NB4 (cell line): Measurements from ENCODE around the gene CAMK1G.

Source experiments
- DNase-seq: peaks from one replicate; pipeline ENCODE4 v3.0.0; 2010; ENCODE audit warnings: low read depth
- H3K4me3 ChIP-seq: one replicate; pipeline ENCODE4 v1.5.1; 2011; ENCODE audit warnings: mild to moderate bottlenecking, low read depth, low read length, moderate library complexity
- MYC ChIP-seq: IDR thresholded peaks from 2 replicates; pipeline ENCODE4 v1.6.1; 2011; ENCODE audit warnings: low read depth, low read length
- POLR2A ChIP-seq: IDR thresholded peaks from 2 replicates; pipeline ENCODE4 v1.6.1; 2011; ENCODE audit warnings: mild to moderate bottlenecking; ENCODE audit not compliant: insufficient read length; ENCODE audit errors: extremely low read depth
- TF ChIP-seq, protein P1 (sequence below): IDR thresholded peaks from 2 replicates; pipeline ENCODE4 v1.6.1; 2011; ENCODE audit warnings: low read depth, low read length
- TF ChIP-seq, protein P2 (sequence below): IDR thresholded peaks from one replicate; pipeline ENCODE4 v1.5.1; 2012; ENCODE audit warnings: low read depth, low read length

The CAMK1G gene

DNA sequence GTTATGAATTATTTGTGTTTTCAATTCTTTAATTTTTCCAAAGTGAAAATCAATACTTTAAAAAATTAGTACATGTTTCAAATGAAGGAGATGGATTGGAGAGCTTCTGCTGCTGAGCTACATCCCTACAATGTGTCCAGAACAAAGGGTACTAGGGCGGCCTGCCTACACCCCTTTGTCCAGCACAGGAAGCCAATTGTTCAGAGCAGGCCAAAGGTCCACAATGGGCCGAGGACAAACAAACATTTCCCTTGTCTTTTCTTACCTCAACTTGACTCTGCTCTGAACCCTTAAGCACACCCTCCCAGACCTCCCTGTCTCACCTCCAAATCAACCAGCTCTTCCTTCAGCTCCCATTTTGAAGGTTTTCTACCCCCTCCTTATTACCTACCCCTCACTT lies 39.4 kb upstream of the CAMK1G start:
- TF ChIP-seq POLR2A (no peak), MYC (no peak)
- TF ChIP-seq, protein P1, sequence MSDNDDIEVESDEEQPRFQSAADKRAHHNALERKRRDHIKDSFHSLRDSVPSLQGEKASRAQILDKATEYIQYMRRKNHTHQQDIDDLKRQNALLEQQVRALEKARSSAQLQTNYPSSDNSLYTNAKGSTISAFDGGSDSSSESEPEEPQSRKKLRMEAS: no peak
- TF ChIP-seq, protein P2, sequence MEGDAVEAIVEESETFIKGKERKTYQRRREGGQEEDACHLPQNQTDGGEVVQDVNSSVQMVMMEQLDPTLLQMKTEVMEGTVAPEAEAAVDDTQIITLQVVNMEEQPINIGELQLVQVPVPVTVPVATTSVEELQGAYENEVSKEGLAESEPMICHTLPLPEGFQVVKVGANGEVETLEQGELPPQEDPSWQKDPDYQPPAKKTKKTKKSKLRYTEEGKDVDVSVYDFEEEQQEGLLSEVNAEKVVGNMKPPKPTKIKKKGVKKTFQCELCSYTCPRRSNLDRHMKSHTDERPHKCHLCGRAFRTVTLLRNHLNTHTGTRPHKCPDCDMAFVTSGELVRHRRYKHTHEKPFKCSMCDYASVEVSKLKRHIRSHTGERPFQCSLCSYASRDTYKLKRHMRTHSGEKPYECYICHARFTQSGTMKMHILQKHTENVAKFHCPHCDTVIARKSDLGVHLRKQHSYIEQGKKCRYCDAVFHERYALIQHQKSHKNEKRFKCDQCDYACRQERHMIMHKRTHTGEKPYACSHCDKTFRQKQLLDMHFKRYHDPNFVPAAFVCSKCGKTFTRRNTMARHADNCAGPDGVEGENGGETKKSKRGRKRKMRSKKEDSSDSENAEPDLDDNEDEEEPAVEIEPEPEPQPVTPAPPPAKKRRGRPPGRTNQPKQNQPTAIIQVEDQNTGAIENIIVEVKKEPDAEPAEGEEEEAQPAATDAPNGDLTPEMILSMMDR: no peak
- no peak for DNase-seq
- H3K4me3 ChIP-seq: no peak overlapping the region

DNA sequence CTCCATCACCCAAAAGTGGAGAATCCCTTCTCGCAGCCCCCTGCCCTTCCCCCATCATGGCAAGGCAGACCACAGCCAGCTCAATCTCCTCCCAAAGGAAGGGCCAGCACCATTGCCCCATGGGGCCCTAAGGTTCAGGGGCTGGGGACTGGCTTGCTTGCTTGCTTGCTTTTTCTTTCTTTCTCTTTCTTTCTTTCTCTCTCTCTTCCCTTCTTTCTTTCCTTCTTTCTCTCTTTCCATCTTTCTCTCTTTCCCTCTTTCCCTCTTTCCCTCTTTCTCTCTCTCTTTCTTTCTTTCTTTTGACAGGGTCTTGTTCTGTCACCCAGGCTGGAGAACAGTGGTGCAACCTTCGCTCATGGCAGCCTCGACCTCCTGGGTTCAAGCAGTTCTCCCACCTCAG lies 38.1 kb upstream of the CAMK1G start:
- TF ChIP-seq POLR2A: no peak
- TF ChIP-seq, protein P2: no peak
- TF ChIP-seq, protein P1: no peak
- TF ChIP-seq MYC: no peak
- DNase-seq: no peak
- no peak overlapping the region for H3K4me3 ChIP-seq

DNA sequence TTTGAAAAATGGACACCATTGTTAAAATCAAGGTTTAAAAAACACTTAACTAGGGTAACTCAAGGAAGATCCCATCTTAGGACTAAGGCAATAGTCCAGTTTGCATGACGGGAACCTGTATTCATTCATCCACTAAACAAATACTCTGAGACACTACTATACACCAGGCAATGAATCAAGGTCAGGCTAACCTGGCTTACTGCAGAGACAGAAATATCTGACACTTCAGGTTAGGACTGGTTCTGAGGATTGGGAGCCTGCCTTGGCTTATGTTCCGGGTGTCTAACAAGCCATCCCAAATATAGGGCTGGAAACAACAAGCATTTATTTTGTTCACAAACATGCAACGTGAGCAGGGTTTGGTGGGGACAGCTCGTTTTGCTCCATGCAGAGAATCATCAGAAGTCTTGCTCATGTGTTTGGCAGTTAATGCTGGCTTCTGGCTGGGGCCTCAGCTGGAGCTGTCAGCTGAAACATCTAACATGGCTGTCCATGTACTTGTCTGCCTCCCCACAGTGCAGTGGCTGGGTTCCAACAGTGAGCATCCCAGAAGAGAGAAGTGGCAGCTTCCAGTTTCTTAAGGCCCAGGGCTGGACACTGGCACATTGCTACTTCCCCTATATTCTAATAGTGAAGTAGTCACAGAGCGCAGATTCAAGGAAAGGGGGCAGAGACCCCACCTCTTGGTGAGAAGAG lies 37.0 kb upstream of the CAMK1G start:
- no peak overlapping the region for H3K4me3 ChIP-seq
- TF ChIP-seq, protein P2: no peak
- TF ChIP-seq MYC (no peak), POLR2A (no peak)
- TF ChIP-seq, protein P1: no peak
- no peak for DNase-seq

DNA sequence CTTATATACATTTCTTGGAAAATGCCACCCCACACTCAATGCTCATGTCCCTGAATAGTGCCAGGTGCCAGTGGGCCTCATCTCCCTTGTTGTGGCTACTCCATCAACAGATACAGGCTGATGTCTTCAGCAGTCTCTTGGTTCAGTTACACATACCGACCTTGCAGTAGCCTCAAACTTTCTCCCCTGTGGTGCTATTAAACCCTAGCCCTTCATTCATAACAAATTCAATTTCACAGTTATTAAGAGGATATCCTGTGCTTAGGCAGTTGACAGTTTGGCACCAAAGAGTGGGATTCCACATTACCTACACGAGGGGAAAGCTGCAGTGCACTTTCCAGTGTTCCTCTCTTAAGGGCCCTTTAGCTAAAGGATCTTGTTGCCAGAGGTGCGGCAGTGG lies 35.9 kb upstream of the CAMK1G start:
- no peak overlapping the region for H3K4me3 ChIP-seq
- no peak for TF ChIP-seq POLR2A
- TF ChIP-seq, protein P1: no peak
- no peak for TF ChIP-seq MYC
- TF ChIP-seq, protein P2: no peak
- DNase-seq: no peak

DNA sequence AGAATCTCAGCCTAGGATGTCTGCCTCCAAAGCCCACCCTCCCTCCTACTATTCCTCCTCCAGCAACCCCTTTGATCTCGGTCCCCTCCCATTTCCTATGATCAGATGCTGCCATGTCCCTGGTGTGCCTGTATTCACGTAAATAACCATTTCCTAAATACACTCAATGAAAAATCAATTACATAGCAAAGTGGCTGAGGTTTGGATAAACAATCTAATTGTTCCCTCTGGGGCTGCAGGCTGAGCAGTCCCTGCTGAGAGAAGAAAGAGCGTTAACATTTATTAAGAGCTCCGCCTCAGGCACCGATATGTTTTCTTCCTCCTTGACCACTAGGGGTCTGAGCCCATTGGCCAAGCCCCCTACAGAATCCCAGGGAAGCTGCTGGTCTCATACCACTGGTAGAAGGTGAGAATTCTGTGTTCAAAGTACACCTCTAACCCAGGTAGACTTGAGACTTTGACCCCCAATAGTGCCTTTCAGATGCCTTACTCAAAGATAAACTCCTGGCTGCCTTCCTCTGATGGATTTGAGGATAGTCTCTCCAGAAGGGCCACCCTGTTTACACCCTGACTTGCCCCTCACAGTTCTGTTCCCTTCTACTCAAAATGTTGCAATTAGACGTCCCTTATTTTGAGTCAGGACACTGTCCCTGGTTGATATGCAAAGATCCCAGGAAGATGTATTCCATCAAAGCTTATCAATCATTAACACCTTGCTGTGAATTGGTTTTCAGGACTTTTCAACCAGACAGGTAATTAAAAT lies 33.9 kb upstream of the CAMK1G start:
- peak; percentile 6 for DNase-seq
- no peak overlapping the region for H3K4me3 ChIP-seq
- no peak for TF ChIP-seq POLR2A
- TF ChIP-seq, protein P2: peak; percentile 40
